Lower leg skin (tissue), 4 donors: ENCODE measurements around the gene NPAS2. TPM values are rescaled to one million over a fixed set of nuclear protein-coding genes. Genes with fewer than 3 reads are reported as not detected.

Experiments used
- DNase-seq, 2 donors: peaks; one replicate each; pipeline ENCODE4 v3.0.0-alpha.2; 2019; ENCODE audit warnings: low spot score in 2 of 2
- H3K4me3 ChIP-seq: fragments of 200-600 bp; sonication (generic); 2 replicates; pipeline ENCODE4 v1.5.1; 2017; ENCODE audit warnings: mild to moderate bottlenecking, low read depth; ENCODE audit not compliant: poor library complexity, severe bottlenecking
- CTCF ChIP-seq, 3 donors: fragments of 450-650 bp; IDR thresholded peaks; one replicate each; pipeline ENCODE4 v1.5.1; 2016; ENCODE audit warnings: antibody characterized with exemption in 3 of 3, mild to moderate bottlenecking in 3 of 3, moderate library complexity in 2 of 3
- POLR2A ChIP-seq, 2 donors: fragments of 450-650 bp; IDR thresholded peaks; one replicate each; pipeline ENCODE4 v1.6.1; 2016 to 2017; ENCODE audit warnings: antibody characterized with exemption in 2 of 2, mild to moderate bottlenecking in 1 of 2, moderate library complexity in 1 of 2
- WGBS, 2 donors: methylation state at CpG; one replicate each; pipeline ENCODE4 v1.1.5; 2018; 5-methylcytosine and 5-hydroxymethylcytosine counted together
- intact Hi-C: fragments of 100-400 bp; cut with DNase I; formaldehyde crosslinking; loops from one replicate; pipeline ENCODE4 v1.15.0; 2023; ENCODE audit warnings: low total_unique reads
- total RNA-seq, 4 donors: library from RNA; depleted of rRNA; stranded (reverse); fragments of >200 nt; gene quantifications; one replicate each; pipeline ENCODE4 v1.1.0, GENCODE V29; 2016

NPAS2 gene
- total RNA-seq, result 10 to 100 TPM; 58.0 to 75.5 (median 62.1) TPM

GRCh38 chr2:100819370-100820272 lies at the start of gene NPAS2:
Gene NPAS2, plus strand, starts transcription at chr2:100820139. Its CDS starts 84,616 bp downstream, at chr2:100904755.
- peak in 1 of 2 donors; percentile 90 for DNase-seq
- intact Hi-C loops, result loop anchor here (10.0 kb wide), 1 partner anchor 85 kb away; no protein-coding TSS in a partner anchor
- no peak for TF ChIP-seq CTCF (IDR thresholded peaks at IDR 0.05)
- H3K4me3 ChIP-seq, result peak within 1 kb of the TSS; percentile 68
- 1 to 2% methylated on average over 50 to 55 of the region's 91 CpGs for WGBS, 2 donors

GRCh38 chr2:100771125-100771524 lies 48.8 kb upstream of the NPAS2 start:
- DNase-seq, result no peak
- WGBS, 2 donors, result 76 to 82% methylated on average over 4 of the region's 4 CpGs

GRCh38 chr2:100773538-100773937 lies 46.4 kb upstream of the NPAS2 start:
- TF ChIP-seq CTCF (IDR thresholded peaks at IDR 0.05) (no peak), POLR2A (IDR thresholded peaks at IDR 0.05) (no peak)
- WGBS, 2 donors, result 71 to 88% methylated on average over 4 of the region's 4 CpGs
- intact Hi-C loops, result no loop called here
- no peak overlapping the region for H3K4me3 ChIP-seq
- no peak for DNase-seq

More at GRCh38 chr2:100771125-100771524, 48.8 kb upstream of the NPAS2 start:
- no peak for TF ChIP-seq POLR2A (IDR thresholded peaks at IDR 0.05)
- TF ChIP-seq CTCF (IDR thresholded peaks at IDR 0.05), result no peak
- no peak overlapping the region for H3K4me3 ChIP-seq
- intact Hi-C loops, result no loop called here

- H3K4me3 ChIP-seq, result no peak overlapping the region
- intact Hi-C loops, result no loop called here
- DNase-seq, result no peak
- TF ChIP-seq CTCF (IDR thresholded peaks at IDR 0.05), result no peak
- TF ChIP-seq POLR2A (IDR thresholded peaks at IDR 0.05), result no peak
Observed at GRCh38 chr2:100776445-100776844, 43.5 kb upstream of the NPAS2 start.

GRCh38 chr2:100778637-100779450 lies 41.1 kb upstream of the NPAS2 start:
- WGBS, 2 donors, result 76% methylated on average over 12 of the region's 12 CpGs
- H3K4me3 ChIP-seq, result no peak overlapping the region
- intact Hi-C loops, result no loop called here
- TF ChIP-seq CTCF (IDR thresholded peaks at IDR 0.05) (no peak), POLR2A (IDR thresholded peaks at IDR 0.05) (no peak)
- no peak for DNase-seq
